ENCODE results near the gene PTTG1. TPM values are rescaled to one million over a fixed set of nuclear protein-coding genes. Genes with fewer than 3 reads are reported as not detected.

The PTTG1 gene
- total RNA-seq, 1 experiment from 2014 or later, result 245 TPM

DNA sequence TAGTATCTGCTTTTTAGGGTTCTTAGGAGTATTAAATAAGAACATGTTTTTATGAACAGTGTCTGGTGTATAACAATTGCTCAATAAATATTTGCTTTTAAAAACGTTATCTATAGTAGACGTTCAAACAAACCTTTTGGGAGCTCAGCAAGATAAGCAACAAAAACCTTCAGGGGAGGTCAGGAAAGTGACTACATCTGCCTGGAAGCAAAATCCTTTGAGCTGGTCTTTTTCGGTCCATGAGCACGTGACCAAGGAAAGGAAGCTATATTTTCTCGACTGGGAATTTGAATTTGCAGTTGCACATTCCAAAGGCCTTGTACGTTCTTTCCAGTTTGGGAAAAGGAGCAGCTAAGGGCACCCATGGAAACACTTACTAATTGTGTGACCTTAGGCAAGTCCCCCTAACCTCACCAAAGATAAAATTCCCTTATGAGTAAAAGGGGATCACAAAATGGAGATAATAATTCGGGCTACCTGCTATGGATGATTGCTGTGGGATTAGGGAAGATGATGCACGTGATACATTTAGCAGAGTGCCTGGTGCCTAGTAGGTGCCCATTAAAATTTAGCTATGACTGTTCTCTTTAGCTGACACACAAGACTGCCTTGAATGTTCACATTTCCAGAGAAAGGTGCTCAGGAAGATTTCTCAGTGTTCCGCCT lies 45.4 kb downstream of the PTTG1 start:
- no TSS peak for BruUV-seq (replicated peaks)
- Histone ChIP-seq H3K4me1 (ENCODE audit: insufficient read depth, low read length) (peaks cover 68% of the 10 kb centered on the region), H3K9me2 (replicated peaks; ENCODE audit: low read length) (no peaks in the 10 kb centered on the region), H2AFZ (ENCODE audit: low read length) (peak overlapping the region; percentile 78), H3K79me2 (ENCODE audit: low read length) (peaks cover 6% of the 10 kb centered on the region; the same call in 1 of the 2 replicates), H3K27ac (ENCODE audit: low read length) (peak overlapping the region; percentile 82), H3K27me3 (ENCODE audit: low read length) (no peaks in the 10 kb centered on the region), H4K20me1 (ENCODE audit: low read length) (no peaks in the 10 kb centered on the region), H3K9ac (ENCODE audit: low read length) (peak overlapping the region; percentile 51), H3K4me3 (ENCODE audit: low read length) (peak overlapping the region; percentile 55), H3F3A (ENCODE audit: low read length, unreplicated experiment) (no peaks in the 10 kb centered on the region), H3K36me3 (ENCODE audit: low read depth, low read length) (no peaks in the 10 kb centered on the region), H3K9me3 (ENCODE audit: low read length) (no peaks in the 10 kb centered on the region), H3K4me2 (ENCODE audit: low read length) (peak overlapping the region; percentile 78)
- TF ChIP-seq, protein P1, sequence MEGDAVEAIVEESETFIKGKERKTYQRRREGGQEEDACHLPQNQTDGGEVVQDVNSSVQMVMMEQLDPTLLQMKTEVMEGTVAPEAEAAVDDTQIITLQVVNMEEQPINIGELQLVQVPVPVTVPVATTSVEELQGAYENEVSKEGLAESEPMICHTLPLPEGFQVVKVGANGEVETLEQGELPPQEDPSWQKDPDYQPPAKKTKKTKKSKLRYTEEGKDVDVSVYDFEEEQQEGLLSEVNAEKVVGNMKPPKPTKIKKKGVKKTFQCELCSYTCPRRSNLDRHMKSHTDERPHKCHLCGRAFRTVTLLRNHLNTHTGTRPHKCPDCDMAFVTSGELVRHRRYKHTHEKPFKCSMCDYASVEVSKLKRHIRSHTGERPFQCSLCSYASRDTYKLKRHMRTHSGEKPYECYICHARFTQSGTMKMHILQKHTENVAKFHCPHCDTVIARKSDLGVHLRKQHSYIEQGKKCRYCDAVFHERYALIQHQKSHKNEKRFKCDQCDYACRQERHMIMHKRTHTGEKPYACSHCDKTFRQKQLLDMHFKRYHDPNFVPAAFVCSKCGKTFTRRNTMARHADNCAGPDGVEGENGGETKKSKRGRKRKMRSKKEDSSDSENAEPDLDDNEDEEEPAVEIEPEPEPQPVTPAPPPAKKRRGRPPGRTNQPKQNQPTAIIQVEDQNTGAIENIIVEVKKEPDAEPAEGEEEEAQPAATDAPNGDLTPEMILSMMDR (conservative IDR thresholded peaks at IDR 0.05; ENCODE audit: low read depth, low read length), result no peak
- TF ChIP-seq EZH2phosphoT487 (IDR thresholded peaks at IDR 0.05; ENCODE audit: borderline replicate concordance, low read length) (no peak), EZH2 (IDR thresholded peaks at IDR 0.05; ENCODE audit: low read length, unreplicated experiment) (no peak)
- ChIA-PET CTCF (interaction anchor here (1.9 kb wide), 1 partner anchor 28 kb away, joined by 9 read pairs; no protein-coding TSS in a partner anchor), POLR2A (ENCODE audit: unreplicated experiment) (interaction anchor here (0.5 kb wide), 1 partner anchor 48 kb away, joined by 8 read pairs; the partner anchor contains the start of gene SLU7)
- ATAC-seq (no peak), DNase-seq (peak; percentile 25)
- intact Hi-C loops (cut with micrococcal nuclease), result loop anchor here (1.0 kb wide), 1 partner anchor 28 kb away; no protein-coding TSS in a partner anchor

DNA sequence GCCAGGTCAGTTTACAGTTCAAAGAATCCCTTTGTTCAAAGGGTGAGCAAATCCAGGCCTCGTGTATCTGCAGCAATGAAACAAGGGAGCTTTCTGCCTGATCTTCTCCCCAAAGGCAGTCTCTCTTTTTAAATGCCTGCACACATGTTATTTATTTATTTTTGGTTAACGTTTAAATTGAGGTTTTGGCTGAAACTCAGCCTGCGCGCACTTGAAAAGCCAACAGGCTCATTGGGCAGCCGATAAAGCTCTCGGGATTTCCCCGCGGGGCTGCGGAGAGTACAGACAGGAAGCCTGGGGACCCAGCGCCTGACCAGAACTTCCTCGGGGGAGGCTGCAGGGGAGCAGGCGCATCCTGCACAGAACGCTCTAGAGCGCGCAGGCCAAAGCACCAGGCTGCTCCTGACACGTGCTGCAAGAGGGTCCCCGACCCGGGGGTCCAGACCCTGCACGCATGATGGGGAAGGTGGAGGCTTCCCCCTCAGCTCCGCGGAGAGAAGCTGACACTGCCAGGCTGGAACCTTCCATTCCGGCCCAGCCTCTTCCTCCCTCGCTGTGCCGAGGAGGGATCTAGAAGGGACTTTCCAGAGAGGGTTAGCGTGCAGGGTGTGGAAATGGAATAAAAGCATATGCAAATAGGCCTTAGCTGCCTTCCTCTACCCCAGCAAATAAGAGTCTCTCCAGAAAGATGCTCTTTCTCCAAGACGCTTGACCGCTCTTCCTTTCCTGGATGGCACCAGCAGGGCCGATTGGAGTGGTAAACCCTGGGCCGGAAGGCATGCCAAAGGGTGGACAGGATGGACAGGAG lies 46.1 kb downstream of the PTTG1 start:
- peak; percentile 81 for DNase-seq
- H3K27ac ChIP-seq (ENCODE audit: low read length), result peak overlapping the region; percentile 82
- peaks cover 6% of the 10 kb centered on the region; the same call in 1 of the 2 replicates for H3K79me2 ChIP-seq (ENCODE audit: low read length)
- ChIA-PET CTCF (interaction anchor here (1.9 kb wide), 1 partner anchor 29 kb away, joined by 9 read pairs; no protein-coding TSS in a partner anchor), POLR2A (ENCODE audit: unreplicated experiment) (interaction anchor here (0.5 kb wide), 1 partner anchor 49 kb away, joined by 8 read pairs; the partner anchor contains the start of gene SLU7)
- intact Hi-C loops (cut with micrococcal nuclease), result loop anchor here (1.0 kb wide), 1 partner anchor 28 kb away; no protein-coding TSS in a partner anchor
- peak overlapping the region; percentile 78 for H2AFZ ChIP-seq (ENCODE audit: low read length)
- H3K36me3 ChIP-seq (ENCODE audit: low read depth, low read length), result no peaks in the 10 kb centered on the region
- peak overlapping the region; percentile 78 for H3K4me2 ChIP-seq (ENCODE audit: low read length)
- H3K9me2 ChIP-seq (replicated peaks; ENCODE audit: low read length), result no peaks in the 10 kb centered on the region
- H4K20me1 ChIP-seq (ENCODE audit: low read length), result no peaks in the 10 kb centered on the region
- H3K9ac ChIP-seq (ENCODE audit: low read length), result peak overlapping the region; percentile 51
- TF ChIP-seq EZH2phosphoT487 (IDR thresholded peaks at IDR 0.05; ENCODE audit: borderline replicate concordance, low read length) (no peak), EZH2 (IDR thresholded peaks at IDR 0.05; ENCODE audit: low read length, unreplicated experiment) (no peak)
- TF ChIP-seq, protein P1 (conservative IDR thresholded peaks at IDR 0.05; ENCODE audit: low read depth, low read length), result no peak
- H3K4me1 ChIP-seq (ENCODE audit: insufficient read depth, low read length), result peaks cover 68% of the 10 kb centered on the region
- no peaks in the 10 kb centered on the region for H3F3A ChIP-seq (ENCODE audit: low read length, unreplicated experiment)
- peak; percentile 77 for ATAC-seq
- H3K27me3 ChIP-seq (ENCODE audit: low read length), result no peaks in the 10 kb centered on the region
- no TSS peak for BruUV-seq (replicated peaks)
- no peaks in the 10 kb centered on the region for H3K9me3 ChIP-seq (ENCODE audit: low read length)
- peak overlapping the region; percentile 55 for H3K4me3 ChIP-seq (ENCODE audit: low read length)

Data from PC-3 (cell line).